Activated CD4-positive, CD25-positive, alpha-beta regulatory T cell treated with anti-CD3 and anti-CD28 coated beads, Interleukin-2, amount 50 U/mL, for 72 hours (primary cell): ENCODE measurements around the gene WDR7.
"Not testable (repeated sequence)": the region's sequence is repeated elsewhere in the genome, so short reads cannot be mapped to it uniquely, and the experiment has no call there.

Experiments used
- DNase-seq: peaks from one replicate; pipeline ENCODE4 v3.0.0; 2021

The WDR7 gene

DNA sequence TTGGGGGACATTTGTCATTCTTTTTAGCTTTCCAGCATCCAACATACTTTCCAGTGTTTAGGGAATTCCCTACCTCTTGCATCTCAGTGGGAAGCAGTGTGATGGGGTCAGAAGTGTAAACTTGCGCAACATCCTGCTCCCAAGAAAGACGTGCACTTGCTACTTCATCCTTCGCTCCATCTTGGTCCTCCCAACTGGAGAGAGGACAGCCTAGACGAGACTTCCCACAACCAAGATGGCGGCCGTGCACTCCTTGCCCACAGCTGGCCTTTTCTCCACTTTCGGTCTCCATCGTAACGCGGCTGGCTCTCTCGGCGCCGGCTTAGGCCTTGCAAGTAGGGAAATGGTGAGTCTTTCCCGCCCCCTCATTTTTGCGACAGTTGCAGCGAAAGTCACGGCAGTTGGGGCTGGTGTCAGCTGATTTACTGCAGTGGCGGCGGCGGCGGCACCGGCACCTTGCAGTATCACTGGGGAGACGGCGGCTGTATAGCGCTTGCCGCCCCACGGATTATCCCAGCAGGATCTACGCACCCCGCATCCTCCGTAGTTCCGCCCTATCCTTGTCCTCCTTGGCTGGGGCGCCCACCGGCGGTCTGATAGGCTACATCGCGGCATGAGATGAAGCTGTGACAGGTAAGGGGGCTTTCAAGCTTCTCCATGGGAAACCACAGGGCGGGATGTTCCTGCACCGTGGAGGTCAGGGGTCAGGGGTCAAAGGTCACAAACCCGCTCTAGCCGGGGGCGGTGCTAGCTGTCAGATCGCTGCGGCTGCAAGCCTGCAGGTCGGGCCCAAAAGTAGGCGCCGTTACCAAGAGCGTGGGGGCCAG, at the start of gene WDR7:
WDR7 (plus strand) TSS at position 416 of the 827 bp plus-strand sequence. CDS start 21,157 bp downstream, outside the sequence.
- DNase-seq, result peak; percentile 97

DNA sequence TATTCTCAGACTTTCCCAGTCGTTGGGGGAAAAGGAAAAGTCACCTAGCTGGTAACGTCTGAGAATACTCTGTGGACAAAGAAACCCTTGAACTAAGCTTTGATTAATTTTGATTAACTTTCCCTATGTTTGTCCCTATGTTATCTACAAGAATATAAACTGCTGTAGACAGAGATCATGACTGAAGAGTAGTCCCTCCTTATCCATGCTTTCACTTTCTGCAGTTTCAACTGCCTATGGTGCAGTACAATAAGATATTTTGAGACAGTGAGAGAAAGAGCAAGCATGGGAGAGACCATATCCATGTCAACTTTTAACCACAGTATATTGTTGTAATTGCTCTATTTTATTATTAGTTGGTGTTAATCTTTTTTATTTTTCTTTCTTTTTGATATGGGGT, 44.5 kb upstream of the WDR7 start:
- DNase-seq, result no peak

GRCh38 chr18:56615738-56616520, 35.2 kb upstream of the WDR7 start:
- DNase-seq, result no peak

DNA sequence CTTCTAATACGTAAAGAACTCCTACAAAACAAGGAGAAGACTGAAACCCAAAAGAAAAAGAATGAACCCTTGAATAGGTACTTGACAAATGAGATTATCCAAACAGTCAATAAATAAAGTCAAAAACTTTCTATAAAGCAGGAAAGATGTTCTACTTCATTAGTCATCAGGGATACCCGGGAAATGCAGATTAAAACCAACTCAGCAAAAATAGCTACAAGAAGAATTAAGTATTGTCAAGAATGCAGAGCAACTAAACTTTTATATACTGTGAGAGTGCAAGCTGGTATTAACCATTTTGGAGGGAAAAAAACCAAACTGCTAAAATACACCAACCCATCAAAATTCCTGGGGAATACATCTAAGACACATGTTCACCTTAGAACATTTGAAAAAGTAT, 23.2 kb upstream of the WDR7 start:
- DNase-seq, result no peak

DNA sequence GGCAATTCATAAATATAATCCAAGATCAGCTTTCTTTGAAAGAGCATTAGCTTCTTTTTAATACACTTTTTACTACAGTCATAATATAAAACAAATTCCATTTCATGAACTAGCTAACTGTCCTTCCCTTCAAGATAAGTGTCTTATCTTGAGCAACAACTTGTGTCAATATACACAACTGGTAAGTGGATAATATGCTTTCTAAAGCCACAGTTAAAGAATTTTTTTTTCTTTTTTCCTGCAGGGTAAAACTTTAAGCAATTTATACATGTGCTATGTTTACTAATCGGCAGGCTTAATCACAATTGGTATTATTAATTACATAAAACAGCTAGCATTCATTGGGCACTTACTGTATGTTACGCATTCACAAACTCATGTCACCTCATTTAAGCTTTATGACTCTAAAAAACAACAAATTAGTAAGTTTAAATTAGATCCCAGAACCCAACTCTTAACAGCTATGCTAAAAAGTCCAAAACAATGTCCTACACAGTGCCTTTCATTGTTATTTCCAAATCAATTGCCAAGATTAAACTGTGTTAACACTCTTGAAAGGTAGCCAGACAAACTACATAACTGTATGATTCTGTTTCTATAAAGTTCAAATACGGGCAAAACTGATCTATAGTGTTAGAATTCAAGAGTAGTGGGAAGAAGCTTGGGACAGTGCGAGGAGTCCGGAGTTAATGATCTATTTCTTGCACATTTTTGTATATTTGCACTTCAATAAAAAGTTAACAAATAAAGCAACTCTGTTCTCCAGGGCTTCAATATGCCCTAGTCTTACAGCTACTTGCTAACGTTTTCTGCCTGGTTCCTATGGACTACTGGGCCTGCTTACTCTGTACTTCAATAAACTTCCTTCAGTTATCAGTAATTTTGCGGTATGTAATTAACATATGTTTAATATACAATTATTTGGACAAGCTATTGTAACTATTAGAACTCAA, 18.8 kb upstream of the WDR7 start:
- no peak for DNase-seq

DNA sequence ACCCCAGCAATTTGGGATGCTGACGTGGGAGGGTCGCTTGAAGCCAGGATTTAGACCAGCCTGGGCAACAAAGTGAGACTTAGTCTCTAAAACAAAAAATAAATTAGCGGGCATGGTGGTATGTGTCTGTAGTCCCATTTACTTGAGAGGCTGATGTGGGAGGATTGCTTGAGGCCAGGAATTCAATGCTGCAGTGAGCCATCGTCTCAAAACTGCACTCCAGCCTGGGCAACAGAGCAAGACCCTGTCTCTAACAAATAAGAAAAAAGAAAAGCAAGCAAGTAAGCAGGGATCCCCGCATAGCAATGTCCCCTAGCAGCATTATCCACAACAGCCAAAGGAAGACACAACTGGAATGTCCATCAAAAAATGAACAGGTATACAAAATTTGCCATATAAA, 16.2 kb upstream of the WDR7 start:
- no peak for DNase-seq

DNA sequence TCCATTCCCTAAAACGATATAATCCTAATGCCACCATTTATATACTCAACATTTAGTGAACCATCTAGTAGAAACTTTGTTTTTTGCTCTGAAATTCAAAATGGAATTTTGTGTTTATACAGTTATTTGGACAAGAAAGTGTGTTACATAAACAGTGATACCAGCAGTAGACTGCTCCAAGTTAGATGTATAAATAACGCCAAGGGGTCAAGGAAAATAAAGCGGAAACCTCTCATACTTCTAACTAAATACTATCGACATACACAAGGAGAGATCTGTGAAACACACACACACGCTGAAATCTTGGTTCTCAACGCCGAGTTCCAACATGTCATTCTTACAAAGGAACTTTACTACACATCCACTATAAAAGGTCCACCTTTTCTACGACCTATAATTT, 14.0 kb upstream of the WDR7 start:
- DNase-seq, result no peak

- peak; percentile 38 for DNase-seq
Observed at GRCh38 chr18:56637711-56638231, 13.4 kb upstream of the WDR7 start.

- peak; percentile 98 for DNase-seq
Observed at GRCh38 chr18:56638232-56639103, 12.7 kb upstream of the WDR7 start, which contains the start of gene TXNL1. Gene TXNL1, minus strand, starts transcription at chr18:56638592. Its CDS starts 152 bp downstream, at chr18:56638440.

DNA sequence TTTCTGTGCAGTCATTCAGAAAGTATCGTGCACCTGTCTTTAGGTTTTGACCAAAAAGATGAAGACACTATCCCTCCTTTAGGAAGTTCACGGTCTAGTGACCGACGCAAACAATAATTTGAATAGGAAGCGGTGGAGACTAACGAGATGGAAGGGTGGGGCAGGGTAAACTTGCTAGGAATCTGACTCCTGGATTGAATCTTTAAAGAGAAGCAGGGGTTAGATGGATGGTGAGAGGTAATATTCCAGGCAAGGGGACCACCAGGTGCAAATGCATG, 12.1 kb upstream of the WDR7 start:
- no peak for DNase-seq

DNA sequence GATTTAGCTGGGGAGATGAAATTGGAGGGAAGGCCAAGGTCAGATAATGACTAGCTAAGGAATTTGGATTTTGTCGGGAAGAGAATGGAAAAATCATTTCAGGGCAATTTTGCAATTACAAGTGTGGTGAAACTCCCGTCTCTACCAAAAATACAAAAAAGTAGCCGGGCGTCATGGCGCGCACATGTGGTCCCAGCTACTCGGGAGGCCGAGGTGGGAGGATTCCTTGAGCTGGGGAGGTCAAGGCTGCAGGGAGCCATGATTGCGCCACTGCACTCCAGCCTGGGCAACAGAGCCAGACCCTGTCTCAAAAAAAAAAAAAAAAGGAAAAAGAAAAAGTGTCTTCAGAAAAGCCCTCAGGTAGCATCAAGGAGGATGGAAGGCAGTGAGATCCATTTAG, 11.6 kb upstream of the WDR7 start:
- DNase-seq, result no peak

DNA sequence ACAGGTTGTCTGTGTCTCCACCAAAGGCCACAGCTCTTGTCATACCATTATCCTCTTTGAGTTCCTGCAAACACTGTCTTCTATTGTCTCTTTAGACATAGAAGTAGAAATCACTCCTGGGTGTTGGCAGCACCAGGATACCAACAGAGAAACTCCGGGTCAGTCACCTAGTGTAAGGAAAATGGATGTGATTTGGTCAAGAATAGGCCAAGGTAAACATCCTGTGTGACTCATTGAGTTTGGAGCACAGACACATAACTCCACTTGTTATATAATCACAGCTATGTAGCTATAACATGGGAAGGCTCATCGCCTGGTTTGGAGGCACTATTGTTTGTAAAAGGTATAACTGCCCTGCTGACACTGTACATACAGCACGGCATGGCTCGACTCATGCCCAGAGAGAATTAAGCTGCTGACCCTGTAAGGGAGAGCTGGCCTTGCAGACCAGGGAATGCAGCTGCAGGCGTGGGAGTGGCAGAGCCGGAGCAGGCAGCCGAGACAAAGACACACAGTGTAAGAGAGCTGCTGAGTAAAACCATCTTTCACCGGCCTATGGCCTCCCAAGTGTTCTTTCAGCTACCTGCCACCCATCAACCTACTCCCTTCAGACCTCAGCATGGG, 9.3 kb upstream of the WDR7 start:
- no peak for DNase-seq

DNA sequence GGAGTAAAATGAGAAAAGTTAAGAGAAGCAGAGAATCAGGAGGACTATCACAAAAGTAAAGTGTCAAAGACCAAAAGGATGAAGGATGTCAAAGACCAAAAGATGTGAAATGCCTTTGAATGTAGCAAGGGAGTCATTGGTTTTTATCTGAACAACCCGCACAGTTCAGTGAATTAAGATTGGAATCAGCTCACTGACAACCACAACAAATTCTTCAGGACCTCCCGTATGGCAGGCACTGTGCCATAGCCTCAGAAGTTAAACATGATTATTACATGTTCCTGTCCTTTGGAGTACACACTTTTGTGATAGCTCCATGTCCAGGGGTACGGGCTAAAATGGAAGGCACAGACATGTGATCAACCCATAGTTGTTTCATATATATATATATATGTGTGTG, 7.8 kb upstream of the WDR7 start:
- DNase-seq, result no peak

- no peak for DNase-seq
Observed at GRCh38 chr18:56645415-56646016, 5.6 kb upstream of the WDR7 start.

- no peak for DNase-seq
Observed at GRCh38 chr18:56647071-56647470, 4.1 kb upstream of the WDR7 start.

GRCh38 chr18:56647951-56648893, 2.9 kb upstream of the WDR7 start:
- no peak for DNase-seq

- DNase-seq, result no peak
Observed at GRCh38 chr18:56649996-56650395, 1.2 kb upstream of the WDR7 start.

- no peak for DNase-seq
Observed at GRCh38 chr18:56651771-56652092, 573 bp downstream of the WDR7 start.

GRCh38 chr18:56652802-56653201, 1.6 kb downstream of the WDR7 start:
- DNase-seq, result no peak

DNA sequence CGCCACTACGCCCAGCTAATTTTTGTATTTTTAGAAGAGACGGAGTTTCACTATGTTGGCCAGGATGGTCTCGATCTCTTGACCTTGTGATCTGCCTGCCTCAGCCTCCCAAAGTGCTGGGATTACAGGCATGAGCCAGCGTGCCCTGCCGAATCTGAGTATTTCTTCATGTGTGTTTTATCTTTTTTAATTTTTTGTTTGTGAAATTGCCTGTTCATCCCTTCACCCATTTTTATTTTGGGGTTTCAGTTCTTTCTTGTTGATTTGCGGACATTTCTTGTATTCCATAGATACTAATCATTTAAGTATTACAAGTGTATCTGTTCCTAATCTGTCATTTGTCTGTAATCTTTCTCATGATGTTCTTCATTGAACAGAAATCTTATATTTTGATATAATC, 3.1 kb downstream of the WDR7 start:
- DNase-seq, result not testable (repeated sequence)
